Neural progenitor cell (in vitro differentiated cells): ENCODE data around the gene TPPP3.

ENCODE experiments used
- EZH2 ChIP-seq: fragments of 200-600 bp; sonication (generic); IDR thresholded peaks from 2 replicates; pipeline ENCODE4 v1.6.1; 2017; ENCODE audit warnings: antibody characterized with exemption, mild to moderate bottlenecking, moderate library complexity
- TF ChIP-seq, protein P1 (sequence below): fragments of 200-600 bp; sonication (generic); IDR thresholded peaks from 2 replicates; pipeline ENCODE4 v1.5.1; 2017; ENCODE audit warnings: antibody characterized with exemption, mild to moderate bottlenecking

DNA sequence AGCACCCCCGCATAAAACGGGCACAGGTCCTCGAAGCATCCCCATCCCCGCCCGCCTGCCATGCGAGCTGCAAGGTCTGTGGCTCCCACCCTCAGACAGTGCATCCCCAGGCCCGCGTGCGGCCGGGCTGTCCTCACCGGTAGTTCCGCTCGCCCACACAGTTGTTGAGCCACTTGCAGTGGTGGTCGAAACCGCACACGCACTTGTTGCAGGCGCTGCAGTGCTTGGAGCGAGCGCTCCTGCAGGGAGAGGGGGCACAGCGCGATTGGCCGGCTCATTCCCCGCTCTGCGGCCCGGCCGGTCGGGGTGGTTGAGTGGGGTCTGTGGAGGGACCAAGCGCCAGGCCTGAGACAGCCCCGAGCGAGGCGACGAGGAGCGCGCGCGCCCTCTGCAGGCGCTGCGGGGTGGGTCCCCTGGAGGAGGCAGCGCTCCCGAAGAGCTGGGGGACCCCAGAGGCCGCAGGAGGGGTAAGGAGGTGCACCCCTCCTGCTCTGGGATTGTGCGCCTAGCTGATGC lies 6.0 kb upstream of the TPPP3 start:
- TF ChIP-seq, protein P1, sequence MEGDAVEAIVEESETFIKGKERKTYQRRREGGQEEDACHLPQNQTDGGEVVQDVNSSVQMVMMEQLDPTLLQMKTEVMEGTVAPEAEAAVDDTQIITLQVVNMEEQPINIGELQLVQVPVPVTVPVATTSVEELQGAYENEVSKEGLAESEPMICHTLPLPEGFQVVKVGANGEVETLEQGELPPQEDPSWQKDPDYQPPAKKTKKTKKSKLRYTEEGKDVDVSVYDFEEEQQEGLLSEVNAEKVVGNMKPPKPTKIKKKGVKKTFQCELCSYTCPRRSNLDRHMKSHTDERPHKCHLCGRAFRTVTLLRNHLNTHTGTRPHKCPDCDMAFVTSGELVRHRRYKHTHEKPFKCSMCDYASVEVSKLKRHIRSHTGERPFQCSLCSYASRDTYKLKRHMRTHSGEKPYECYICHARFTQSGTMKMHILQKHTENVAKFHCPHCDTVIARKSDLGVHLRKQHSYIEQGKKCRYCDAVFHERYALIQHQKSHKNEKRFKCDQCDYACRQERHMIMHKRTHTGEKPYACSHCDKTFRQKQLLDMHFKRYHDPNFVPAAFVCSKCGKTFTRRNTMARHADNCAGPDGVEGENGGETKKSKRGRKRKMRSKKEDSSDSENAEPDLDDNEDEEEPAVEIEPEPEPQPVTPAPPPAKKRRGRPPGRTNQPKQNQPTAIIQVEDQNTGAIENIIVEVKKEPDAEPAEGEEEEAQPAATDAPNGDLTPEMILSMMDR = peak; percentile 91
- TF ChIP-seq EZH2 = no peak
